PC-3 (cell line): ENCODE results near the gene GRK3. TPM values are rescaled to one million over a fixed set of nuclear protein-coding genes. Genes with fewer than 3 reads are reported as not detected.

Experiments used
- ATAC-seq: fragments of 200-7000 bp; cut with Tn5 transposase; 2 replicates; pipeline ENCODE4 v1.9.1; 2020; ENCODE audit warnings: mild to moderate bottlenecking, moderate library complexity
- BruUV-seq: library from RNA; stranded (reverse); fragments of 400-500 nt; replicated peaks from 2 replicates; lab custom pipeline; 2021; lab: Mats Ljungman, UMichigan
- CTCF ChIA-PET: fragments of 300-600 bp; sonication (Branson Sonifier 250); formaldehyde crosslinking; loops from one replicate; lab custom pipeline; 2022; ENCODE audit warnings: antibody characterized with exemption; lab: Charles Lee
- POLR2A ChIA-PET: fragments of 300-600 bp; sonication (Branson Sonifier 250); formaldehyde crosslinking; loops from one replicate; lab custom pipeline; 2022; ENCODE audit warnings: antibody characterized with exemption; ENCODE audit not compliant: unreplicated experiment; lab: Charles Lee
- DNase-seq: peaks from one replicate; pipeline ENCODE4 v3.0.0-alpha.2; 2015
- H2AFZ ChIP-seq: fragments of 300-600 bp; sonication (generic); 2 replicates; pipeline ENCODE4 v1.6.0; 2016; ENCODE audit warnings: antibody characterized with exemption, low read length
- H3F3A ChIP-seq: fragments of 300-600 bp; sonication (generic); one replicate; pipeline ENCODE4 v1.6.0; 2017; ENCODE audit warnings: antibody characterized with exemption, low read length, control low read depth, mild to moderate bottlenecking; ENCODE audit not compliant: unreplicated experiment
- H3K27ac ChIP-seq: fragments of 300-600 bp; sonication (generic); 2 replicates; pipeline ENCODE4 v1.5.1; 2016; ENCODE audit warnings: mild to moderate bottlenecking, low read length
- H3K27me3 ChIP-seq: fragments of 300-600 bp; sonication (generic); 2 replicates; pipeline ENCODE4 v1.6.1; 2016; ENCODE audit warnings: low read length, mixed read lengths
- H3K36me3 ChIP-seq: fragments of 300-600 bp; sonication (generic); 2 replicates; pipeline ENCODE4 v1.6.1; 2016; ENCODE audit warnings: low read depth, mixed run types, low read length, mixed read lengths
- H3K4me1 ChIP-seq: fragments of 300-600 bp; sonication (generic); 2 replicates; pipeline ENCODE4 v1.5.1; 2016; ENCODE audit warnings: low read length; ENCODE audit not compliant: insufficient read depth
- H3K4me2 ChIP-seq: fragments of 300-600 bp; sonication (generic); 2 replicates; pipeline ENCODE4 v1.6.0; 2016; ENCODE audit warnings: low read length
- H3K4me3 ChIP-seq: fragments of 300-600 bp; sonication (generic); 2 replicates; pipeline ENCODE4 v1.5.1; 2016; ENCODE audit warnings: mild to moderate bottlenecking, low read length, mixed read lengths
- H3K79me2 ChIP-seq: fragments of 300-600 bp; sonication (generic); 2 replicates; pipeline ENCODE4 v1.6.1; 2017; ENCODE audit warnings: low read length, mixed read lengths
- H3K9ac ChIP-seq: fragments of 300-600 bp; sonication (generic); 2 replicates; pipeline ENCODE4 v1.6.0; 2016; ENCODE audit warnings: mild to moderate bottlenecking, low read length
- H3K9me2 ChIP-seq: fragments of 300-600 bp; sonication (generic); replicated peaks from 2 replicates; pipeline ENCODE4 v1.6.1; 2016; ENCODE audit warnings: mixed run types, low read length, mixed read lengths
- H3K9me3 ChIP-seq: fragments of 300-600 bp; sonication (generic); 2 replicates; pipeline ENCODE4 v1.6.1; 2016; ENCODE audit warnings: low read length, mixed read lengths
- H4K20me1 ChIP-seq: fragments of 300-600 bp; sonication (generic); 2 replicates; pipeline ENCODE4 v1.6.1; 2016; ENCODE audit warnings: low read length, mixed read lengths
- EZH2 ChIP-seq: fragments of 300-600 bp; sonication (generic); IDR thresholded peaks from one replicate; pipeline ENCODE4 v1.6.1; 2017; ENCODE audit warnings: antibody characterized with exemption, mild to moderate bottlenecking, low read length; ENCODE audit not compliant: unreplicated experiment
- EZH2phosphoT487 ChIP-seq: fragments of 300-600 bp; sonication (generic); IDR thresholded peaks from 2 replicates; pipeline ENCODE4 v1.6.1; 2018; ENCODE audit warnings: mild to moderate bottlenecking, antibody characterized with exemption, low read length, borderline replicate concordance
- intact Hi-C: fragments of 100-400 bp; cut with micrococcal nuclease; formaldehyde crosslinking; loops from 2 replicates; pipeline ENCODE4 v1.9.0; 2023
- total RNA-seq: library from RNA; depleted of rRNA; stranded (reverse); fragments of >200 nt; gene quantifications from 2 replicates; pipeline ENCODE4 v1.2.3, GENCODE V29; 2014
- TF ChIP-seq, protein P1 (sequence below): fragments of 300-600 bp; sonication (generic); conservative IDR thresholded peaks from 2 replicates; pipeline ENCODE4 v1.5.1; 2017; ENCODE audit warnings: antibody characterized with exemption, low read depth, mild to moderate bottlenecking, low read length

The GRK3 gene
- total RNA-seq, 1 experiment from 2014 or later = under 0.01 TPM

DNA sequence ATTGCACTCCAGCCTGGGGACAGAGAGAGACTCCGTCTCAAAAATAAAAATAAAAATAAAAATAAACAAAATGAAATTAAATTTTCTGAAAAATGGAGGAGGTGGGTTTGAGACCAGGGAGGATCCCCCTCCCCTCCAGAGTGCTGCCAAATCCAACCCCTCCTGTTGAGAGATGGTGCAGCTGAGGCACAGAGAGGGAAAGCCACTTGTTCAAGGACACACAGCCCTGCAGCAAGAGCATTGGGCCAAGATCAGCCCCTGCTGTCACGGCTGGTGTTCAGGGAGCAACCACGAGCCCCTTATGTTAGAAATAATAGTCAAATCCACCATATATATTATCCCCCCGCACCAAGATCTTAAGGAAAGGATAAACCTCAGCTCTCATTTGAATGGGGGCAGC lies 180.2 kb downstream of the GRK3 start:
- DNase-seq (no peak), ATAC-seq (no peak)
- Histone ChIP-seq H3K27ac (no peak overlapping the region), H2AFZ (no peak overlapping the region), H3F3A (no peaks in the 10 kb centered on the region), H4K20me1 (no peaks in the 10 kb centered on the region), H3K4me2 (no peak overlapping the region), H3K36me3 (no peaks in the 10 kb centered on the region), H3K4me1 (no peaks in the 10 kb centered on the region), H3K9ac (no peak overlapping the region), H3K79me2 (no peaks in the 10 kb centered on the region), H3K9me3 (no peaks in the 10 kb centered on the region), H3K4me3 (no peak overlapping the region), H3K9me2 (no peaks in the 10 kb centered on the region), H3K27me3 (no peaks in the 10 kb centered on the region; the same call in 1 of the 2 replicates)
- ChIA-PET CTCF (no interaction called here), POLR2A (no interaction called here)
- no TSS peak for BruUV-seq
- TF ChIP-seq EZH2phosphoT487 (no peak), EZH2 (no peak)
- TF ChIP-seq, protein P1, sequence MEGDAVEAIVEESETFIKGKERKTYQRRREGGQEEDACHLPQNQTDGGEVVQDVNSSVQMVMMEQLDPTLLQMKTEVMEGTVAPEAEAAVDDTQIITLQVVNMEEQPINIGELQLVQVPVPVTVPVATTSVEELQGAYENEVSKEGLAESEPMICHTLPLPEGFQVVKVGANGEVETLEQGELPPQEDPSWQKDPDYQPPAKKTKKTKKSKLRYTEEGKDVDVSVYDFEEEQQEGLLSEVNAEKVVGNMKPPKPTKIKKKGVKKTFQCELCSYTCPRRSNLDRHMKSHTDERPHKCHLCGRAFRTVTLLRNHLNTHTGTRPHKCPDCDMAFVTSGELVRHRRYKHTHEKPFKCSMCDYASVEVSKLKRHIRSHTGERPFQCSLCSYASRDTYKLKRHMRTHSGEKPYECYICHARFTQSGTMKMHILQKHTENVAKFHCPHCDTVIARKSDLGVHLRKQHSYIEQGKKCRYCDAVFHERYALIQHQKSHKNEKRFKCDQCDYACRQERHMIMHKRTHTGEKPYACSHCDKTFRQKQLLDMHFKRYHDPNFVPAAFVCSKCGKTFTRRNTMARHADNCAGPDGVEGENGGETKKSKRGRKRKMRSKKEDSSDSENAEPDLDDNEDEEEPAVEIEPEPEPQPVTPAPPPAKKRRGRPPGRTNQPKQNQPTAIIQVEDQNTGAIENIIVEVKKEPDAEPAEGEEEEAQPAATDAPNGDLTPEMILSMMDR = no peak
- intact Hi-C loops = no loop called here

DNA sequence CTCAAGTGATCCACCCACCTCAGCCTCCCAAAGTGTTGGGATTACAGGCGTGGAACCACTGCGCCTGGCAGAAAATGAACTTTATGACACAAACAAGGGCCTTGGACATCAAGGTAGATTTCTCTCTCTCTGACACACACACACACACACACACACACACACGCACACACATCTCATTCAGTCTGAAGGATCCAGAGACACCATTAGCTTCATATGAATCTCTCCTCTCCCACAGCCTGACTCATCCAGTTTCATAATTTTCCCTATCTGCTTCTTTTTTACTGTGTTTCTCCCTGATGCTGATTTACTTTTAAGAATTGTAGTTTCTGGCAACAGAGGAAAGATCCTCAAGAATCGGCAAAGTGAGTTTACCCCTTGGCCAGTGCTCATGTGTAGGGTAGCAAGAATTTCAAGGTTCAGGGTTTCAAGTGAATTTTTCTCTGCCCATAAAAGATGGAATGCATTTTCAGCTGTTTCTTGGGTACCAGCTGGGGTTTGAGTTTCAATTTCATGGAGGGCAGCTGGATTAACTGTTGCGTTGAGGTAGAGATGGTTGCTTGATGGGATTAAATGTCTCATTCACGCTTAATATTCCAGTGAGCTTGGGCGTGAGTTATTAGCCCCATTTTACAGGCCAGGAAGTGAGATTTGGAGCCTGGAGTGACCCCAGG lies 181.0 kb downstream of the GRK3 start:
- no peak for TF ChIP-seq EZH2
- TF ChIP-seq, protein P1 = no peak
- no peaks in the 10 kb centered on the region for H3K9me2 ChIP-seq
- no peaks in the 10 kb centered on the region for H4K20me1 ChIP-seq
- ATAC-seq = no peak
- no peaks in the 10 kb centered on the region for H3F3A ChIP-seq
- no peak overlapping the region for H3K4me2 ChIP-seq
- BruUV-seq = no TSS peak
- no peaks in the 10 kb centered on the region for H3K4me1 ChIP-seq
- H3K27me3 ChIP-seq = no peaks in the 10 kb centered on the region; the same call in 1 of the 2 replicates
- no peaks in the 10 kb centered on the region for H3K36me3 ChIP-seq
- H3K9me3 ChIP-seq = no peaks in the 10 kb centered on the region
- no peak overlapping the region for H2AFZ ChIP-seq
- intact Hi-C loops = no loop called here
- no peak for DNase-seq
- H3K79me2 ChIP-seq = no peaks in the 10 kb centered on the region
- POLR2A ChIA-PET = no interaction called here
- H3K9ac ChIP-seq = no peak overlapping the region
- CTCF ChIA-PET = no interaction called here
- no peak overlapping the region for H3K4me3 ChIP-seq
- H3K27ac ChIP-seq = no peak overlapping the region

DNA sequence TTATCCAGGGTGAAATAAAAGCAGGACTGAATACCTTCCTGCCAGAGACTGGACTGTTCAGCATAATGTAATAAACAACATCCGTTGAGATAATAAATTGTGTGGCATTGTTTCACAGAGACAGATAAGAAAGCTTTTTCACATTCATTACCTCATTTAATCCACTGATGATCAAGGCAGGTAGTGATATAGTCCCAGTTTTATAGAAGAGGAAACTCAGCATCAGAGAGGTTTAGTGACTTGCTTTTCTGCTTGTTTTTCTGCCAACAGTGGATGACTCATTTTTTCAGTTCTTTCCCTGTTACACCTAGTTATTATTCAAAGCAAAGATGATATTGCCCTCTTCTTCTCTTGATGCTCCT lies 181.5 kb downstream of the GRK3 start:
- TF ChIP-seq EZH2 (no peak), EZH2phosphoT487 (no peak)
- TF ChIP-seq, protein P1 = no peak
- DNase-seq = peak; percentile 3
- Histone ChIP-seq H4K20me1 (no peaks in the 10 kb centered on the region), H2AFZ (no peak overlapping the region), H3K9me3 (no peaks in the 10 kb centered on the region), H3K27ac (no peak overlapping the region), H3F3A (no peaks in the 10 kb centered on the region), H3K4me1 (no peaks in the 10 kb centered on the region), H3K9me2 (no peaks in the 10 kb centered on the region), H3K27me3 (no peaks in the 10 kb centered on the region; the same call in 1 of the 2 replicates), H3K4me2 (no peak overlapping the region), H3K4me3 (no peak overlapping the region), H3K9ac (no peak overlapping the region), H3K36me3 (no peaks in the 10 kb centered on the region), H3K79me2 (no peaks in the 10 kb centered on the region)
- ChIA-PET CTCF (no interaction called here), POLR2A (no interaction called here)
- no TSS peak for BruUV-seq
- intact Hi-C loops = no loop called here
- ATAC-seq = no peak
